ENCODE measurements around the gene SURF1.

The SURF1 gene

DNA sequence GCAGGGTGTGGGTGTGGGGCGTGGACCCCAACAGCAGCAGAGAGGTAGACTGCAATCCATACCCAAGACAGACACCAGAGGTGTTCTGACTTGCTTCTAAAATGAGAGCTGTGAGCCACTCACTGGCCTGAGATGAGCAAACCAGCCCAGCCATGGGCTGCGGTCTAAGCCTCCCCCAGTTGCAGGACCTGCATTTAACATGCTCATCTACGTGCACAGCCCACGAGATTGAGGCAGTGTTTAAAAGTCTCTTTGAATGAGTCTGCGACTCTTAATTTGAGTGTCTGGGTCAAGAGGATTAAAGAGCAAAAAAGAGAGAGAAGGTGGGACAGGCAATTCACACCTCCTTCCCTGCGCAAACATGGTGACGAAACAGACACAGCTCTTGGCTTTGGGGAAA is 13.6 kb upstream of the SURF1 start:
- DNase-seq (ENCODE audit: insufficient read length, low spot score), result no peak
- no peak for FAIRE-seq
- TF ChIP-seq, protein P1, sequence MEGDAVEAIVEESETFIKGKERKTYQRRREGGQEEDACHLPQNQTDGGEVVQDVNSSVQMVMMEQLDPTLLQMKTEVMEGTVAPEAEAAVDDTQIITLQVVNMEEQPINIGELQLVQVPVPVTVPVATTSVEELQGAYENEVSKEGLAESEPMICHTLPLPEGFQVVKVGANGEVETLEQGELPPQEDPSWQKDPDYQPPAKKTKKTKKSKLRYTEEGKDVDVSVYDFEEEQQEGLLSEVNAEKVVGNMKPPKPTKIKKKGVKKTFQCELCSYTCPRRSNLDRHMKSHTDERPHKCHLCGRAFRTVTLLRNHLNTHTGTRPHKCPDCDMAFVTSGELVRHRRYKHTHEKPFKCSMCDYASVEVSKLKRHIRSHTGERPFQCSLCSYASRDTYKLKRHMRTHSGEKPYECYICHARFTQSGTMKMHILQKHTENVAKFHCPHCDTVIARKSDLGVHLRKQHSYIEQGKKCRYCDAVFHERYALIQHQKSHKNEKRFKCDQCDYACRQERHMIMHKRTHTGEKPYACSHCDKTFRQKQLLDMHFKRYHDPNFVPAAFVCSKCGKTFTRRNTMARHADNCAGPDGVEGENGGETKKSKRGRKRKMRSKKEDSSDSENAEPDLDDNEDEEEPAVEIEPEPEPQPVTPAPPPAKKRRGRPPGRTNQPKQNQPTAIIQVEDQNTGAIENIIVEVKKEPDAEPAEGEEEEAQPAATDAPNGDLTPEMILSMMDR (IDR thresholded peaks at IDR 0.05; ENCODE audit: insufficient read depth, missing control alignments), result no peak

DNA sequence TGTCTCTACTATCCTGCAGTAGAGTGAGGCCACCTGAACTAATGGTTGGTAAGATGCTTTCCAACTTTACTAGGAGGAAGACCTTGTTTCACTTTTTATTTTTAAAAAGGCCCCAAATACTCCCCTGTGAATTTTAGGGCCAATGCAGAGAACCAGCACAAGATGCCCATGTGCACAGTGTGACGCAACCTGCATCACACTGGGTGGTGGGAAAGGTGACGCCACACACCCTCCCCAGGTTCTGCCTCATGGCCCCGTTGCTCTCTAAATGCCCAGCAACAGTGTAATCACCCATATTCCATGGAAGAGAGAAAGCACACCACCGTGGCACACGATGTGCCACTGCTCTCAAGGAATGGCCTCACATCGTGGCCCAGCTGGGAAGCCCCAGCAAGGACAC is 13.1 kb upstream of the SURF1 start:
- TF ChIP-seq, protein P1 (IDR thresholded peaks at IDR 0.05; ENCODE audit: insufficient read depth, missing control alignments), result no peak
- DNase-seq (ENCODE audit: insufficient read length, low spot score), result no peak
- no peak for FAIRE-seq

DNA sequence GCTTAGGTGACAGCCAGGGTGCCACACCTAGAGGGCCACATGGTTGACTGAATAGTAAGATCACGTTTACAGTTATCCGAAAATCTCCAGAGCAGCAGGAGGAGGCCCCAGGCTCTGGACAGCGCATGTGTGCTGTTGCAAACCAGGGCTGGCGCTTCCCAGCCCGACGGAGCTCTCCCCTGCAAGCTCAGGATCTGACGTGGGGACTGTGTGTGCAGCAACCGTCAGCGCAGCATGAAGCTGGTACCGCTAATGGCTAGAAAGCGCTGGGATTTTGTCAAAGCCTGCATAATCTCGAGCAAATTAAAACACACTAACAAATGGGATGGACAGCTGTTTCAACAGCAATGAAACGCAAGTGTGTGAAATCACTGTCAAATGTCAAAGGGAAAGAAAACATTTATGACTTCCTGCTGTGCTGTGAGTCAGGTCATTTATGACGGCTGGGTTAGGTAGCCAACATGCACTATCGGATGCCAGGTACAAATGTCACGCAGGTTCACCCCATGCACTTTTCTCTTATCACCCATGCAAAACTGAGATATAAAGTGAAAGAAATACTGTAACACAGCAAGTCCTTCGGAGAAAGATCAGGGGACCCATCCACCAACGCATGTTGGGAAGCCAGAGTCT is 12.1 kb upstream of the SURF1 start:
- no peak for FAIRE-seq
- TF ChIP-seq, protein P1 (IDR thresholded peaks at IDR 0.05; ENCODE audit: insufficient read depth, missing control alignments), result no peak
- DNase-seq (ENCODE audit: insufficient read length, low spot score), result no peak

DNA sequence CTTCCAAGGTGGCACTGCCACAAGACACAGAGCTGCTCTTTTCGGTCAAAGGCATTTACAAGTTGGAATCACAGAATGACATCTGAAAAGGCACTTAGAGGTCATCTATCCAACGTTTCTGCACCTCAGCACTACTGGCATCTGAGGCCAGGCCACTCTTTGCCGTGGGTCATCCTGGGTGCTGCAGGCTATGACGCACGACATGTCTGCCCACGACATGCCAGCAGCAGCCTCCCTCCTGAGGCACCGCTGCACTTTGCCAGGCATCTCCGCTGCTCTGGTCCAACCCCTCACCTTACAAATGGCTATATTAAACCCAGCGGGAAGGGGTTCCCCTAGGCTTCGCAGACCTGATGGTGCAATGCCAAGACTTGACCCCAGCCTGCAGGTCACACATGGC is 11.5 kb upstream of the SURF1 start:
- no peak for DNase-seq (ENCODE audit: insufficient read length, low spot score)

DNA sequence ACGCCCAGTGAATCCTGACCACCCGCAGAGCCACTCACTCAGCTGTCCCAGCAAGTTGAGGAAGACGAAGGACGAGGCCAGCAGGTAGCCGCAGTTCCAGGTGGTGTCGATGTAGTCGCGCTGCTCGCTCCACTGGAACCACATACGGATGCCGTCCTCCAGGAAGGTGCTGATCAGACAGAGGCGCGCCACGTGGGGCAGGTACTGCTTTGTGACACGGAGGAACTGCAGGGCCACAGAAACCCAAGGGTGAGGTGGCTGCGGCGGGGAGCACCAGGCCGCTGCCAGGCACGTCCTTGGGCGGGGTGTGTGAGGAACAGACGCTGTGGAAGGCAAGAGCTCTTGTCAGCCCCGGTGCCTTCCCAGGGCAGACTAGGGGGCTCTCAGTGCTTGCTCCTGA is 10.9 kb upstream of the SURF1 start:
- FAIRE-seq (no peak), DNase-seq (ENCODE audit: insufficient read length, low spot score) (no peak)
- TF ChIP-seq, protein P1 (IDR thresholded peaks at IDR 0.05; ENCODE audit: insufficient read depth, missing control alignments), result no peak

More for the DNA sequence above, 11.5 kb upstream of the SURF1 start:
- TF ChIP-seq, protein P1 (IDR thresholded peaks at IDR 0.05; ENCODE audit: insufficient read depth, missing control alignments), result no peak
- no peak for FAIRE-seq

DNA sequence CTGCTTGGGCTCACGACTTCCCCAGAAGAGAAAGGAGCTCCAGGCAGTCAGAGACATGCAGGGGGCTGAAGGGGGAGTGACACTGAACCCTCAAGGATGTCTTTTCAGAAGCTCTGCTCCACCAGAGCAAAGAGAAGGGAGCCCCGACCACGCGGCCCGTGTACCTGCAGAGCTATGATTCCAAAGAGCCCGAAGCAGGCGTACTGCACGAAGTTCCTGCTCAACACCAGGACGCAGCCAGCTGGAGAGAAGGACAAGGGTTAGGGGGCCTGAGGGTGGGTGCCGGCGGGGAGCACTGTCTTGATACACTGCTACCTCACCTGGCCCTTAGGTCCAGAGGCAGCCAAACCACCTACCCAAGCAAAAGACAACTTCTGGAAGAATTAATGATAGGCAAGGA is 10.1 kb upstream of the SURF1 start:
- TF ChIP-seq, protein P1 (IDR thresholded peaks at IDR 0.05; ENCODE audit: insufficient read depth, missing control alignments), result no peak
- FAIRE-seq, result no peak
- DNase-seq (ENCODE audit: insufficient read length, low spot score), result no peak

DNA sequence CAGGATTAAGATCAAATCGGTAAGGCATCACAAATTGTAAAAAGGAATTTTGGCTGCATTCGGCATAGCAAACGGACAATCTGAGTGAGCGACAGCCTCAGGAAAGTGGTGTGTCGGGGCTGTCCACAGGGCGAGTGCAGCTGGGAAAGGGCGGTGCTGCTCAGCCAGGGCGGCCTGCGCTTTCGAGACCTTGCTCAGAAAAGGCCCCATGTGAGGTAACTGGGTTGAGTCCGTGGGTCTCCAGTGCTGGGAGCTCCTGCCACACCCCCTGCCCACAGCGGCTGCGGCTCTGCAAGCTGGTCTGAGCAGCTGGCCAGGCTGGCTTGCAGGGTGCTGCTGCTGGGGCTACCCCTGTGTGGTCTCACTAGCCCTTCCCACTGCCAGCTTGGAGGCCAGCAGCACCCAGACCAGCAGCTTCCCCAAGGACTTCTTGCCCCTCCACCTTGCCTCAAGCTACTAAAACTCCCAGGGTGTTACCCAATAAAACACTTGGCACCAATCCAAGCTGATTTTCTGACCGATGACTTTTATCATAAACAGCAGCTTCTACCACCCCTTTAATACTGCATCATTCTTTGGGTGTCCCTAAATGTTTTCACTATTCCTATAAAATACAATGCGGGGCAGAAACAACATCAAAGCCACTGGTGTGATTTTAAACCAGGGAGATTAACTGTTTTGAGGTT is 6.2 kb upstream of the SURF1 start:
- no peak for FAIRE-seq
- DNase-seq (ENCODE audit: insufficient read length, low spot score), result no peak
- TF ChIP-seq, protein P1 (IDR thresholded peaks at IDR 0.05; ENCODE audit: insufficient read depth, missing control alignments), result no peak
